Liver (tissue), 2 donors: Measurements from ENCODE around the gene ABL2.

ENCODE experiments used
- TF ChIP-seq, protein P1 (sequence below): fragments of 150-350 bp; IDR thresholded peaks from 2 replicates; pipeline ENCODE4 v1.5.1; 2017; ENCODE audit warnings: improper control_type of control experiment, low read depth, low read length; ENCODE audit not compliant: missing input control
- TF ChIP-seq, protein P2 (sequence below): IDR thresholded peaks from 2 replicates; pipeline ENCODE4 v1.6.1; 2016; ENCODE audit warnings: antibody characterized with exemption
- donor health status: healthy.

DNA sequence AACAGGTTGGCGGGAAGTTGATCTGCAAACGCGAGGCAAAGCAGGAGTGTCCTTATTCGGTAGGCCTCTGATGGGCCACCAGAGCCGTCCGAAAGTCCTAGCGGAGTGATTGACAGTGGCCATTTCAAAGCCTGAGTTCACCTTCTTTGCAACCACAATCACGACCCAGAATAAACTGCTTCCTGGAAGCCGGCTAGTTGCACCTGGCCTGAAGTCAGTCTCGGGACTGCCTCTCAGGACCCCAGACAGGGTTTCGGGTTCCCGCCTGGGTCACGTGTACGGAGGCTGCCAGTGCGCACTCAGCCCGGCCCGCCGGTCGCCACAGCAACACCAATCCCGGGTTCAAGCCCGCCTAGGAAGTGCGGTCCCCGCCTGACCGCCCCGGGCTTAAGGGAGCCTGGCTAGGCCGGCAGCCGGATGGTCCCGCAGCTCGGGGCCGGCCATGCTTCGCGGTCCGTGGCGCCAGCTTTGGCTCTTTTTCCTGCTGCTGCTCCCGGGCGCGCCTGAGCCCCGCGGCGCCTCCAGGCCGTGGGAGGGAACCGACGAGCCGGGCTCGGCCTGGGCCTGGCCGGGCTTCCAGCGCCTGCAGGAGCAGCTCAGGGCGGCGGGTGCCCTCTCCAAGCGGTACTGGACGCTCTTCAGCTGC is 147.7 kb downstream of the ABL2 start, which contains the start of gene TOR3A:
- TF ChIP-seq, protein P1, sequence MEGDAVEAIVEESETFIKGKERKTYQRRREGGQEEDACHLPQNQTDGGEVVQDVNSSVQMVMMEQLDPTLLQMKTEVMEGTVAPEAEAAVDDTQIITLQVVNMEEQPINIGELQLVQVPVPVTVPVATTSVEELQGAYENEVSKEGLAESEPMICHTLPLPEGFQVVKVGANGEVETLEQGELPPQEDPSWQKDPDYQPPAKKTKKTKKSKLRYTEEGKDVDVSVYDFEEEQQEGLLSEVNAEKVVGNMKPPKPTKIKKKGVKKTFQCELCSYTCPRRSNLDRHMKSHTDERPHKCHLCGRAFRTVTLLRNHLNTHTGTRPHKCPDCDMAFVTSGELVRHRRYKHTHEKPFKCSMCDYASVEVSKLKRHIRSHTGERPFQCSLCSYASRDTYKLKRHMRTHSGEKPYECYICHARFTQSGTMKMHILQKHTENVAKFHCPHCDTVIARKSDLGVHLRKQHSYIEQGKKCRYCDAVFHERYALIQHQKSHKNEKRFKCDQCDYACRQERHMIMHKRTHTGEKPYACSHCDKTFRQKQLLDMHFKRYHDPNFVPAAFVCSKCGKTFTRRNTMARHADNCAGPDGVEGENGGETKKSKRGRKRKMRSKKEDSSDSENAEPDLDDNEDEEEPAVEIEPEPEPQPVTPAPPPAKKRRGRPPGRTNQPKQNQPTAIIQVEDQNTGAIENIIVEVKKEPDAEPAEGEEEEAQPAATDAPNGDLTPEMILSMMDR = no peak
- TF ChIP-seq, protein P2, sequence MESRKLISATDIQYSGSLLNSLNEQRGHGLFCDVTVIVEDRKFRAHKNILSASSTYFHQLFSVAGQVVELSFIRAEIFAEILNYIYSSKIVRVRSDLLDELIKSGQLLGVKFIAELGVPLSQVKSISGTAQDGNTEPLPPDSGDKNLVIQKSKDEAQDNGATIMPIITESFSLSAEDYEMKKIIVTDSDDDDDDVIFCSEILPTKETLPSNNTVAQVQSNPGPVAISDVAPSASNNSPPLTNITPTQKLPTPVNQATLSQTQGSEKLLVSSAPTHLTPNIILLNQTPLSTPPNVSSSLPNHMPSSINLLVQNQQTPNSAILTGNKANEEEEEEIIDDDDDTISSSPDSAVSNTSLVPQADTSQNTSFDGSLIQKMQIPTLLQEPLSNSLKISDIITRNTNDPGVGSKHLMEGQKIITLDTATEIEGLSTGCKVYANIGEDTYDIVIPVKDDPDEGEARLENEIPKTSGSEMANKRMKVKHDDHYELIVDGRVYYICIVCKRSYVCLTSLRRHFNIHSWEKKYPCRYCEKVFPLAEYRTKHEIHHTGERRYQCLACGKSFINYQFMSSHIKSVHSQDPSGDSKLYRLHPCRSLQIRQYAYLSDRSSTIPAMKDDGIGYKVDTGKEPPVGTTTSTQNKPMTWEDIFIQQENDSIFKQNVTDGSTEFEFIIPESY = no peak
